Neuronal stem cell (in vitro differentiated cells): ENCODE data around the gene PTPRM.

Experiments used
- DNase-seq: peaks from one replicate; pipeline ENCODE4 v3.0.0-alpha.2; 2013; ENCODE audit warnings: low spot score
- H2AFZ ChIP-seq: one replicate; pipeline ENCODE4 v1.6.1; 2013; ENCODE audit warnings: mild to moderate bottlenecking, low read length, inconsistent platforms
- H2AK5ac ChIP-seq: 2 replicates; pipeline ENCODE4 v1.6.1; 2013; ENCODE audit warnings: low read depth, mild to moderate bottlenecking, inconsistent platforms, low read length, moderate library complexity, mixed read lengths
- H2BK120ac ChIP-seq: 2 replicates; pipeline ENCODE4 v1.6.1; 2013; ENCODE audit warnings: low read depth, mild to moderate bottlenecking, inconsistent platforms, low read length, moderate library complexity, mixed read lengths
- H2BK12ac ChIP-seq: one replicate; pipeline ENCODE4 v1.6.1; 2013; ENCODE audit warnings: low read length, inconsistent platforms
- H2BK15ac ChIP-seq: 2 replicates; pipeline ENCODE4 v1.6.1; 2013; ENCODE audit warnings: mild to moderate bottlenecking, low read length, inconsistent platforms, mixed read lengths
- H2BK5ac ChIP-seq: one replicate; pipeline ENCODE4 v1.6.1; 2013; ENCODE audit warnings: inconsistent platforms, mild to moderate bottlenecking, low read length, moderate library complexity
- H3K14ac ChIP-seq: one replicate; pipeline ENCODE4 v1.6.1; 2013; ENCODE audit warnings: low read length, inconsistent platforms
- H3K18ac ChIP-seq: 2 replicates; pipeline ENCODE4 v1.6.1; 2013; ENCODE audit warnings: low read length, inconsistent platforms
- H3K23ac ChIP-seq: 2 replicates; pipeline ENCODE4 v1.6.1; 2013; ENCODE audit warnings: low read depth, mild to moderate bottlenecking, mixed read lengths, low read length, inconsistent platforms; ENCODE audit not compliant: poor library complexity
- H3K27ac ChIP-seq: replicated peaks from 3 replicates; pipeline ENCODE4 v1.5.1; 2013; ENCODE audit warnings: low read length, inconsistent platforms
- H3K27me3 ChIP-seq, 3 experiments: 2 replicates each; pipeline ENCODE4 v1.6.1; 2013; ENCODE audit warnings: low read length in 3 of 3, mild to moderate bottlenecking in 2 of 3, inconsistent platforms in 1 of 3, low read depth in 1 of 3, mixed read lengths in 1 of 3, moderate library complexity in 1 of 3; ENCODE audit not compliant: control insufficient read depth in 3 of 3, insufficient read depth in 3 of 3
- H3K36me3 ChIP-seq, 2 donors: replicated peaks in 1 of 2; 2 replicates each; pipeline ENCODE4 v1.6.1; 2013; ENCODE audit warnings: low read length in 2 of 2; ENCODE audit not compliant: control insufficient read depth in 2 of 2, insufficient read depth in 2 of 2
- H3K4ac ChIP-seq: 2 replicates; pipeline ENCODE4 v1.6.1; 2013; ENCODE audit warnings: inconsistent platforms, mild to moderate bottlenecking, low read length, moderate library complexity
- H3K4me1 ChIP-seq, 2 donors: 1 replicate in 1 of 2; 2 replicates in 1 of 2; pipeline ENCODE4 v1.6.1; 2013; ENCODE audit warnings: low read length in 2 of 2, low read depth in 1 of 2; ENCODE audit not compliant: control insufficient read depth in 2 of 2, insufficient read depth in 1 of 2
- H3K4me2 ChIP-seq: one replicate; pipeline ENCODE4 v1.6.1; 2013; ENCODE audit warnings: mild to moderate bottlenecking, low read length, inconsistent platforms; ENCODE audit not compliant: insufficient read depth, poor library complexity, severe bottlenecking
- H3K4me3 ChIP-seq, 2 donors: 2 replicates each; pipeline ENCODE4 v1.5.1; 2013; ENCODE audit warnings: low read length in 2 of 2, mild to moderate bottlenecking in 2 of 2, inconsistent platforms in 1 of 2, moderate library complexity in 1 of 2
- H3K79me1 ChIP-seq: one replicate; pipeline ENCODE4 v1.6.1; 2013; ENCODE audit warnings: low read depth, mild to moderate bottlenecking, inconsistent platforms, low read length, moderate library complexity
- H3K9ac ChIP-seq: one replicate; pipeline ENCODE4 v1.6.1; 2013; ENCODE audit warnings: mild to moderate bottlenecking, low read depth, low read length, inconsistent platforms; ENCODE audit not compliant: poor library complexity
- H3K9me3 ChIP-seq, 2 donors: replicated peaks in 1 of 2; 2 replicates each; pipeline versions ENCODE3 to v1.6.1; 2013; ENCODE audit warnings: low read length in 2 of 2, mild to moderate bottlenecking in 2 of 2, inconsistent platforms in 1 of 2, low read depth in 1 of 2, mixed read lengths in 1 of 2, moderate library complexity in 1 of 2; ENCODE audit not compliant: control insufficient read depth in 2 of 2, insufficient read depth in 1 of 2
- H4K8ac ChIP-seq: one replicate; pipeline ENCODE4 v1.6.1; 2013; ENCODE audit warnings: low read depth, mild to moderate bottlenecking, inconsistent platforms, low read length, moderate library complexity
- H4K91ac ChIP-seq: one replicate; pipeline ENCODE4 v1.6.1; 2013; ENCODE audit warnings: low read length, low read depth, mild to moderate bottlenecking, inconsistent platforms; ENCODE audit not compliant: poor library complexity
- WGBS, 2 donors: extraction: QIAGEN DNeasy Blood & Tissue Kit; methylation state at CpG; one replicate each; pipeline ENCODE4 v1.1.7; 2013; ENCODE audit warnings: missing lambda C conversion rate in 2 of 2, mixed read lengths in 1 of 2; ENCODE audit not compliant: insufficient read length in 2 of 2, insufficient replicate concordance in 1 of 2; ENCODE audit errors: extremely low coverage in 2 of 2; 5-methylcytosine and 5-hydroxymethylcytosine counted together

PTPRM gene

DNA sequence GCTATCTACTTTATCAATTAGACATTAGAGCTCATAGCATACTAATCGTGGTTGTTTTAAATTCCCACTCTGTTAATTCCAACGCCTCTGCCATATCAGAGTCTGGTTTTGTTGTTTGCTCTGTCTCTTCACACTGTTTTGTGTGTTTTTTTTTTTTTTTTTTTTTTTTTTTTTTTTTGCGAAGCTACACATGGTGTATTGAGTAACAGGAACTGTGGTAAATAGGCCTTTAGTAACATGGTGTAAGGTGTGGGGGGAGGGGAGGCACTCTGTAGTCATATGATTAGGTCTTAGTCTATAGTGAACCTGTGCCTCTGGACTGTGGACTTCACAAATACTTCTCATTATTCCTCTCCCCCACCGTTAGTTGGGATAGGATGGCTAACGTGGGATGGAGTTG is 671.4 kb downstream of the PTPRM start:
- DNase-seq = no peak
- H3K27me3 ChIP-seq = no peaks in the 10 kb centered on the region
- H3K4ac ChIP-seq = no peak overlapping the region
- H2BK5ac ChIP-seq = no peak overlapping the region
- peaks cover 0 to under 1% of the 10 kb centered on the region in 2 donors for H3K9me3 ChIP-seq
- no peak overlapping the region for H4K91ac ChIP-seq
- no peak overlapping the region for H3K23ac ChIP-seq
- no peak overlapping the region for H3K9ac ChIP-seq
- H3K4me2 ChIP-seq = no peak overlapping the region
- H3K18ac ChIP-seq = no peak overlapping the region
- WGBS, 2 donors = no CpG with 5 or more reads among the region's 5 CpGs
- no peaks in the 10 kb centered on the region for H3K79me1 ChIP-seq
- H3K14ac ChIP-seq = no peak overlapping the region
- H3K4me3 ChIP-seq = no peak overlapping the region
- no peak overlapping the region for H2AK5ac ChIP-seq
- H3K27ac ChIP-seq = no peak overlapping the region
- no peak overlapping the region for H2BK15ac ChIP-seq
- no peaks in the 10 kb centered on the region for H3K4me1 ChIP-seq
- H4K8ac ChIP-seq = no peak overlapping the region
- no peak overlapping the region for H2AFZ ChIP-seq
- no peaks in the 10 kb centered on the region for H3K36me3 ChIP-seq
- no peak overlapping the region for H2BK12ac ChIP-seq
- H2BK120ac ChIP-seq = no peak overlapping the region

DNA sequence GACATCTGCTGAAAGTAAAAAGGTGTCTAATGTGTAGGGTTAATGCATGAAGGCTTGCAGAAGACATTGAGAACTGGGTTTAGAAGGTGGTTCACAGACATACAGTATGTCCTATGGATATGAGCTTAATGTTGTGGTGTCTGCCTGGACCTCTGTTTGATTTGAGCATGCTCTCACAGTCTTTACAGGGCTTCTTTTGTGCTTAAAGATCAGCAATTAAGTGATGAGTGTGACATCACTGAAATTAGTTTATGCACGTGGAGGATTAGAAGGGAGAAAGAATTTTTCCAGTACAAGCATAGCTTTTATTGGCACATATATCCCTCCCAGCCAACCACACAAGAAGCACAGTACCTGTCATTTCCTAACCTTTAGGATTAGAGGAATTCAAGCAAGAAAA is 674.6 kb downstream of the PTPRM start:
- no peak overlapping the region for H3K14ac ChIP-seq
- no peaks in the 10 kb centered on the region for H3K79me1 ChIP-seq
- no CpG with 5 or more reads among the region's 1 CpG for WGBS, 2 donors
- no peaks in the 10 kb centered on the region for H3K4me1 ChIP-seq
- no peak overlapping the region for H4K8ac ChIP-seq
- H3K36me3 ChIP-seq = no peaks in the 10 kb centered on the region
- H2BK120ac ChIP-seq = no peak overlapping the region
- H3K4ac ChIP-seq = no peak overlapping the region
- H2BK12ac ChIP-seq = no peak overlapping the region
- no peak overlapping the region for H3K4me3 ChIP-seq
- H3K27ac ChIP-seq = no peak overlapping the region
- no peak overlapping the region for H2AK5ac ChIP-seq
- no peak overlapping the region for H3K18ac ChIP-seq
- H3K9ac ChIP-seq = no peak overlapping the region
- H2BK15ac ChIP-seq = no peak overlapping the region
- DNase-seq = no peak
- H3K9me3 ChIP-seq = peaks cover 2 to 9% of the 10 kb centered on the region in 2 donors
- no peak overlapping the region for H4K91ac ChIP-seq
- no peak overlapping the region for H2BK5ac ChIP-seq
- no peak overlapping the region for H2AFZ ChIP-seq
- no peak overlapping the region for H3K23ac ChIP-seq
- no peaks in the 10 kb centered on the region for H3K27me3 ChIP-seq
- no peak overlapping the region for H3K4me2 ChIP-seq

DNA sequence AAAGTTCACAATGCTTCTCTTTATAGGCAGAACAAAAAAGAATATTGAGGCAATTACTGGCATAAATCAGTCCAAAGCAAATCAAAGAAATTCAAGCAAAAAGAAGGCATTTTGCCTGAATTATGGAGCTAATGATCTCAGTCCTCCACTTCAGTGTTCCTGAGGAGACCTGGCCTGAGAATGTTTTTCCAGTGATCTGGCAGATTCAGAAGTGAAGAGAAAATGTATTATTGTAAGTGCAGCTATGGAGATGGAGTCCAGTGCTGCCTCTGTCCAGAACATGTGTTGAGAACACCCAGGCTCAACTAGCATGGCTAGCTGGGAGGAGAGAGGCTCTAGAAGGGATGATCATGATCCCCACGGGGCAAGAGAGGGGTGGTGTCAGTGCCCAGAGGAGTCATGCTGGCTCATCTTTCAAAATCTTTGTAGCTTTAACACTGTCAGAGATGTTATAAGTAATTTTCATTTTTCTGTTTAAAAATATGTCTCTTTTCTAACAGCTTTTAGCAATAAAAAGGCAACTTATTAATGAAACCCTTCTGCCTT is 675.1 kb downstream of the PTPRM start:
- Histone ChIP-seq H3K14ac (no peak overlapping the region), H2BK15ac (no peak overlapping the region), H3K4me3 (no peak overlapping the region), H2BK120ac (no peak overlapping the region), H3K27ac (no peak overlapping the region), H3K79me1 (no peaks in the 10 kb centered on the region), H2BK5ac (no peak overlapping the region), H3K9ac (no peak overlapping the region), H3K4me1 (no peaks in the 10 kb centered on the region), H4K91ac (no peak overlapping the region), H3K27me3 (no peaks in the 10 kb centered on the region), H2AFZ (no peak overlapping the region), H3K9me3 (peaks cover 2 to 9% of the 10 kb centered on the region in 2 donors), H3K36me3 (no peaks in the 10 kb centered on the region), H3K4me2 (no peak overlapping the region), H2BK12ac (no peak overlapping the region), H3K18ac (no peak overlapping the region), H3K23ac (no peak overlapping the region), H2AK5ac (no peak overlapping the region), H3K4ac (no peak overlapping the region), H4K8ac (no peak overlapping the region)
- no CpG with 5 or more reads among the region's 1 CpG for WGBS, 2 donors
- DNase-seq = no peak

DNA sequence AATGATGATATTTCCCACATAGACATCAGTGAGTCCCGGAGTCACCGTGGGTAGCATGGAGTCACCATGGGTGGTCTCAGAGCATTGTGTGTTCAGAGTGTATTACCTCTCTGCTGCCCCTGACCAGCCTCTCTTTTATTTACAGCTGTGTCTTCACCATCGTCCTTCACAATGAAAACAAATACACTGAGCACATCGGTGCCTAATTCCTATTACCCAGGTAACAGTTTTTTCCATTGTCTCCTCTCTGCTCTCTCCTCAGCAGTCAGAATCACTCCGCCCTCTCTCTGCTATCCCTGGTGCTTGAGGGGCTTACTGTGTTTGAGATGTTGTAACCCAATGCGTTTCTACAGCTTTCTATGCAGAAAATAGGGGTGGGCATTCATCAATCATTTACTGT is 680.6 kb downstream of the PTPRM start:
- H4K91ac ChIP-seq = no peak overlapping the region
- H3K4me1 ChIP-seq = peaks cover 5 to 14% of the 10 kb centered on the region in 2 donors
- no peak overlapping the region for H2BK5ac ChIP-seq
- no peak overlapping the region for H3K4me3 ChIP-seq
- no peak overlapping the region for H4K8ac ChIP-seq
- H3K9ac ChIP-seq = no peak overlapping the region
- H2BK120ac ChIP-seq = no peak overlapping the region
- no peaks in the 10 kb centered on the region for H3K27me3 ChIP-seq
- no CpG with 5 or more reads among the region's 6 CpGs for WGBS, 2 donors
- H3K4ac ChIP-seq = no peak overlapping the region
- no peaks in the 10 kb centered on the region for H3K79me1 ChIP-seq
- peaks cover 2 to 9% of the 10 kb centered on the region in 2 donors for H3K9me3 ChIP-seq
- H3K18ac ChIP-seq = no peak overlapping the region
- H2BK15ac ChIP-seq = no peak overlapping the region
- H3K23ac ChIP-seq = no peak overlapping the region
- no peak overlapping the region for H3K14ac ChIP-seq
- H2AK5ac ChIP-seq = no peak overlapping the region
- no peak overlapping the region for H2AFZ ChIP-seq
- no peaks in the 10 kb centered on the region for H3K36me3 ChIP-seq
- H2BK12ac ChIP-seq = no peak overlapping the region
- DNase-seq = no peak
- no peak overlapping the region for H3K4me2 ChIP-seq
- no peak overlapping the region for H3K27ac ChIP-seq
